ENCODE measurements around the gene MTHFD1L.
"Not testable (repeated sequence)": the region's sequence is repeated elsewhere in the genome, so short reads cannot be mapped to it uniquely, and the experiment has no call there.

DNA sequence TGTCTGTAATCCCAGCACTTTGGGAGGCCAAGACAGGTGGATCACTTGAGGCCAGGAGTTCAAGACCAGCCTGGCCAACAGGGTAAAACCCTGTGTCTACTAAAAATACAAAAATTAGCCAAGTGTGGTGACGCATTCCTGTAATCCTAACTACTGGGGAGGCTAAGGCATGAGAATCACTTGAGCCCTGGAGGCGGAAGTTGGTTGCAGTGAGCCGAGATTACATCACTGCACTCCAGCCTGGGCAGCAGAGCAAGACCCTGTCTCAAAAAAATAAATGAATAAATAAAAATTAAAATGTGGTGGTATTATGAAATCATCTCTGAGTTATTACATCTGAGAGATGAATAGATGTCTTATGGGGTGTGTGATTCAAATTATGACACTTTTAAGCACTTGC, 247.4 kb downstream of the MTHFD1L start:
- TF ChIP-seq ZFP30 (CRISPR knock-in tag; IDR thresholded peaks at IDR 0.05); ZC3H10 (CRISPR knock-in tag; IDR thresholded peaks at IDR 0.05); ARNTL (CRISPR knock-in tag; IDR thresholded peaks at IDR 0.05; ENCODE audit: borderline replicate concordance, low read depth); RARB (CRISPR knock-in tag; IDR thresholded peaks at IDR 0.05); CSDC2 (CRISPR knock-in tag; IDR thresholded peaks at IDR 0.05); OSR1 (CRISPR knock-in tag; IDR thresholded peaks at IDR 0.05); ZNF8 (CRISPR knock-in tag; IDR thresholded peaks at IDR 0.05); BACH2 (CRISPR knock-in tag; IDR thresholded peaks at IDR 0.05; ENCODE audit: borderline replicate concordance): not testable (repeated sequence)
- TF ChIP-seq, protein P1, sequence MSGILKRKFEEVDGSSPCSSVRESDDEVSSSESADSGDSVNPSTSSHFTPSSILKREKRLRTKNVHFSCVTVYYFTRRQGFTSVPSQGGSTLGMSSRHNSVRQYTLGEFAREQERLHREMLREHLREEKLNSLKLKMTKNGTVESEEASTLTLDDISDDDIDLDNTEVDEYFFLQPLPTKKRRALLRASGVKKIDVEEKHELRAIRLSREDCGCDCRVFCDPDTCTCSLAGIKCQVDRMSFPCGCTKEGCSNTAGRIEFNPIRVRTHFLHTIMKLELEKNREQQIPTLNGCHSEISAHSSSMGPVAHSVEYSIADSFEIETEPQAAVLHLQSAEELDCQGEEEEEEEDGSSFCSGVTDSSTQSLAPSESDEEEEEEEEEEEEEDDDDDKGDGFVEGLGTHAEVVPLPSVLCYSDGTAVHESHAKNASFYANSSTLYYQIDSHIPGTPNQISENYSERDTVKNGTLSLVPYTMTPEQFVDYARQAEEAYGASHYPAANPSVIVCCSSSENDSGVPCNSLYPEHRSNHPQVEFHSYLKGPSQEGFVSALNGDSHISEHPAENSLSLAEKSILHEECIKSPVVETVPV (CRISPR knock-in tag; IDR thresholded peaks at IDR 0.05) = not testable (repeated sequence)

Data from SK-N-SH treated with all-trans-retinoic acid at 6 μM for 48 hours (cell line).